ENCODE data around the gene RPL31. TPM values are rescaled to one million over a fixed set of nuclear protein-coding genes. Genes with fewer than 3 reads are reported as not detected.

The RPL31 gene
- total and polyA plus RNA-seq, 4 donors = 1,020 to 6,954 (median 2,548) TPM

GRCh38 chr2:100983684-100984310 is 18.3 kb upstream of the RPL31 start:
- H3K4me1 ChIP-seq (ENCODE audit: control insufficient read depth in 5 of 5, insufficient read depth in 5 of 5, low read length in 5 of 5) = no peaks in the 10 kb centered on the region
- H3K36me3 ChIP-seq (ENCODE audit: control insufficient read depth in 4 of 4, insufficient read depth in 4 of 4, low read length in 4 of 4) = peaks cover 0 to 12% (median 1%) of the 10 kb centered on the region in 4 donors
- WGBS, 2 donors = 73 to 87% methylated on average over 11 of the region's 11 CpGs
- H3K27me3 ChIP-seq (ENCODE audit: control insufficient read depth in 3 of 3, insufficient read depth in 3 of 3, low read length in 2 of 3) = no peaks in the 10 kb centered on the region
- H3K9ac ChIP-seq (ENCODE audit: insufficient read depth in 1 of 2, low read length in 2 of 2) = no peak overlapping the region
- no peak overlapping the region for H3K27ac ChIP-seq (ENCODE audit: low read depth in 1 of 2, low read length in 1 of 2)
- DNase-seq = no peak
- no peak overlapping the region for H3K4me3 ChIP-seq
- no peaks in the 10 kb centered on the region for H3K9me3 ChIP-seq (ENCODE audit: control insufficient read depth in 4 of 4, insufficient read depth in 3 of 4, low read length in 3 of 4)
- TF ChIP-seq, protein P1, sequence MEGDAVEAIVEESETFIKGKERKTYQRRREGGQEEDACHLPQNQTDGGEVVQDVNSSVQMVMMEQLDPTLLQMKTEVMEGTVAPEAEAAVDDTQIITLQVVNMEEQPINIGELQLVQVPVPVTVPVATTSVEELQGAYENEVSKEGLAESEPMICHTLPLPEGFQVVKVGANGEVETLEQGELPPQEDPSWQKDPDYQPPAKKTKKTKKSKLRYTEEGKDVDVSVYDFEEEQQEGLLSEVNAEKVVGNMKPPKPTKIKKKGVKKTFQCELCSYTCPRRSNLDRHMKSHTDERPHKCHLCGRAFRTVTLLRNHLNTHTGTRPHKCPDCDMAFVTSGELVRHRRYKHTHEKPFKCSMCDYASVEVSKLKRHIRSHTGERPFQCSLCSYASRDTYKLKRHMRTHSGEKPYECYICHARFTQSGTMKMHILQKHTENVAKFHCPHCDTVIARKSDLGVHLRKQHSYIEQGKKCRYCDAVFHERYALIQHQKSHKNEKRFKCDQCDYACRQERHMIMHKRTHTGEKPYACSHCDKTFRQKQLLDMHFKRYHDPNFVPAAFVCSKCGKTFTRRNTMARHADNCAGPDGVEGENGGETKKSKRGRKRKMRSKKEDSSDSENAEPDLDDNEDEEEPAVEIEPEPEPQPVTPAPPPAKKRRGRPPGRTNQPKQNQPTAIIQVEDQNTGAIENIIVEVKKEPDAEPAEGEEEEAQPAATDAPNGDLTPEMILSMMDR (IDR thresholded peaks at IDR 0.05; ENCODE audit: control extremely low read depth, extremely low read depth) = no peak
- ATAC-seq (ENCODE audit: insufficient read depth, low FRiP score) = no peak

GRCh38 chr2:100984892-100985307 is 17.2 kb upstream of the RPL31 start:
- Histone ChIP-seq H3K4me3 (no peak overlapping the region), H3K9ac (ENCODE audit: insufficient read depth in 1 of 2, low read length in 2 of 2) (no peak overlapping the region), H3K27me3 (ENCODE audit: control insufficient read depth in 3 of 3, insufficient read depth in 3 of 3, low read length in 2 of 3) (no peaks in the 10 kb centered on the region), H3K27ac (ENCODE audit: low read depth in 1 of 2, low read length in 1 of 2) (no peak overlapping the region), H3K9me3 (ENCODE audit: control insufficient read depth in 4 of 4, insufficient read depth in 3 of 4, low read length in 3 of 4) (no peaks in the 10 kb centered on the region), H3K4me1 (ENCODE audit: control insufficient read depth in 5 of 5, insufficient read depth in 5 of 5, low read length in 5 of 5) (no peaks in the 10 kb centered on the region), H3K36me3 (ENCODE audit: control insufficient read depth in 4 of 4, insufficient read depth in 4 of 4, low read length in 4 of 4) (peaks cover 0 to 9% (median 1%) of the 10 kb centered on the region in 4 donors)
- DNase-seq = peak; percentile 61 to 74 (median 72)
- no peak for ATAC-seq (ENCODE audit: insufficient read depth, low FRiP score)
- WGBS, 2 donors = 30 to 32% methylated on average over 7 of the region's 7 CpGs
- TF ChIP-seq, protein P1 (IDR thresholded peaks at IDR 0.05; ENCODE audit: control extremely low read depth, extremely low read depth) = peak; percentile 83

DNA sequence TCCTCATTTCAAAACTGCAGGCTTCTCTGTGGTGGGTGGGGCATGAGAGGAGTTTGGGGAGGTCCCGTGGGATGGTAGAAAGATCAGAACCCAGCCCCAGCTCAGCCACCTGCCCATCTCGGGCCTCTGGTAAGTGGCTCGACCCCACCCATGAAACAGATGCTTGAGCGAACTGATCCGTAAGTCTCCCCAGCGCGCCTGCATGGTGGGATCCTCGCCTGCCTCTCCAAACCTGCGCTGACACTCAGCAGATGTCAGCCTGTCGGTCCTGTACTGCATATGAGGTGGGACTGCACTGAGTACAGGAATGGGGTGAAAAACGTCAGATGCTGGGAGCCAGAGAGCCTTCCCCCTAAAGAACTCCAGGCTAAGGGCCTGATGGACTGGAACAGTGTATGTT is 15.9 kb upstream of the RPL31 start:
- H3K9me3 ChIP-seq (ENCODE audit: control insufficient read depth in 4 of 4, insufficient read depth in 3 of 4, low read length in 3 of 4) = no peaks in the 10 kb centered on the region
- TF ChIP-seq, protein P1 (IDR thresholded peaks at IDR 0.05; ENCODE audit: control extremely low read depth, extremely low read depth) = no peak
- H3K4me1 ChIP-seq (ENCODE audit: control insufficient read depth in 5 of 5, insufficient read depth in 5 of 5, low read length in 5 of 5) = no peaks in the 10 kb centered on the region
- WGBS, 2 donors = 91 to 93% methylated on average over 11 of the region's 11 CpGs
- H3K9ac ChIP-seq (ENCODE audit: insufficient read depth in 1 of 2, low read length in 2 of 2) = no peak overlapping the region
- peaks cover 0 to 7% (median 1%) of the 10 kb centered on the region in 4 donors for H3K36me3 ChIP-seq (ENCODE audit: control insufficient read depth in 4 of 4, insufficient read depth in 4 of 4, low read length in 4 of 4)
- H3K27me3 ChIP-seq (ENCODE audit: control insufficient read depth in 3 of 3, insufficient read depth in 3 of 3, low read length in 2 of 3) = no peaks in the 10 kb centered on the region
- ATAC-seq (ENCODE audit: insufficient read depth, low FRiP score) = no peak
- no peak for DNase-seq
- H3K27ac ChIP-seq (ENCODE audit: low read depth in 1 of 2, low read length in 1 of 2) = no peak overlapping the region
- no peak overlapping the region for H3K4me3 ChIP-seq

DNA sequence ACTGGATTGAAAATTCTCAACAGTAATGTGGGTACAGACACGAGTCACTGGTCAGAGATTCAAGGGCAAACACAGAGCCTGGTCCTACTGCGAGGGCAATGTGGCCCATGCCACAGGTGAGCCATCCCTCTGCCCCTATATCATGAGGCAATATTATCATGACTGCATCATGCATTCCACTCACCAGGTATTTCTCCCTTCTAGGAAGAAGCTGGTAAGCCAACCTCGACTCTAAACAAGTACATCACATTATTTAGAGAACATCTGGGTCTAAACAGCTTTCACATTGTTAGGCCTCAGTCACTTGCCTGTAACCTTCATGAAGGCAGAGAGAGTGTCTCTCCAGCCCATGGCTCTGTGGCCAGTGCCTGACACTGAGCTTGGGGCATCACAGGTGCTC is 14.6 kb upstream of the RPL31 start:
- Histone ChIP-seq H3K27ac (ENCODE audit: low read depth in 1 of 2, low read length in 1 of 2) (no peak overlapping the region), H3K9ac (ENCODE audit: insufficient read depth in 1 of 2, low read length in 2 of 2) (no peak overlapping the region), H3K4me3 (no peak overlapping the region), H3K27me3 (ENCODE audit: control insufficient read depth in 3 of 3, insufficient read depth in 3 of 3, low read length in 2 of 3) (no peaks in the 10 kb centered on the region), H3K4me1 (ENCODE audit: control insufficient read depth in 5 of 5, insufficient read depth in 5 of 5, low read length in 5 of 5) (no peaks in the 10 kb centered on the region), H3K36me3 (ENCODE audit: control insufficient read depth in 4 of 4, insufficient read depth in 4 of 4, low read length in 4 of 4) (peaks cover 0 to 2% (median 0%) of the 10 kb centered on the region in 4 donors), H3K9me3 (ENCODE audit: control insufficient read depth in 4 of 4, insufficient read depth in 3 of 4, low read length in 3 of 4) (no peaks in the 10 kb centered on the region)
- ATAC-seq (ENCODE audit: insufficient read depth, low FRiP score) = no peak
- WGBS, 2 donors = 96% methylated on average over 3 of the region's 3 CpGs
- TF ChIP-seq, protein P1 (IDR thresholded peaks at IDR 0.05; ENCODE audit: control extremely low read depth, extremely low read depth) = no peak
- no peak for DNase-seq

All from lung (tissue), 12 donors.